H1 (cell line): ENCODE results near the gene MUSTN1. TPM values are rescaled to one million over a fixed set of nuclear protein-coding genes. Genes with fewer than 3 reads are reported as not detected.

Source experiments
- CTCF ChIA-PET: fragments of 300-600 bp; sonication (Branson Sonifier 250); formaldehyde crosslinking; loops from one replicate; lab custom pipeline; 2021; ENCODE audit not compliant: partially characterized antibody; lab: Charles Lee
- POLR2A ChIA-PET: fragments of 300-600 bp; sonication (Branson Sonifier 250); formaldehyde crosslinking; loops from one replicate; lab custom pipeline; 2021; ENCODE audit warnings: inconsistent platforms; ENCODE audit not compliant: partially characterized antibody; lab: Charles Lee
- DNase-seq, 2 experiments: peaks; one replicate each; pipeline versions ENCODE4 v3.0.0 to v3.0.0-alpha.2; 2010 to 2022; ENCODE audit warnings: low spot score in 2 of 2, low read depth in 1 of 2, mixed read lengths in 1 of 2
- FAIRE-seq: peaks from 2 replicates; lab custom pipeline; 2011; peaks lifted over from hg19 to GRCh38; lab: Jason Lieb, UNC
- H2AFZ ChIP-seq: 2 replicates; pipeline ENCODE4 v1.8.1; 2012; ENCODE audit warnings: low read length, inconsistent platforms
- H2AK5ac ChIP-seq: 2 replicates; pipeline ENCODE4 v1.6.1; 2013; ENCODE audit warnings: low read depth, low read length
- H2BK120ac ChIP-seq: replicated peaks from 2 replicates; pipeline ENCODE3; 2013; ENCODE audit warnings: low read depth, low read length, inconsistent platforms
- H2BK12ac ChIP-seq: 2 replicates; pipeline ENCODE4 v1.6.1; 2013; ENCODE audit warnings: low read depth, low read length
- H2BK15ac ChIP-seq: 2 replicates; pipeline ENCODE4 v1.6.1; 2013; ENCODE audit warnings: low read length
- H2BK20ac ChIP-seq: 2 replicates; pipeline ENCODE4 v1.6.1; 2013; ENCODE audit warnings: low read length
- H2BK5ac ChIP-seq: 2 replicates; pipeline ENCODE4 v1.6.1; 2013; ENCODE audit warnings: low read depth, low read length
- H3K14ac ChIP-seq: 2 replicates; pipeline ENCODE4 v1.6.1; 2013; ENCODE audit warnings: inconsistent platforms; ENCODE audit not compliant: insufficient read length
- H3K18ac ChIP-seq: 2 replicates; pipeline ENCODE4 v1.6.1; 2013; ENCODE audit warnings: low read length; ENCODE audit errors: extremely low read depth
- H3K23ac ChIP-seq: 2 replicates; pipeline ENCODE4 v1.6.1; 2013; ENCODE audit warnings: inconsistent platforms; ENCODE audit not compliant: insufficient read length
- H3K23me2 ChIP-seq: 2 replicates; pipeline ENCODE4 v1.6.1; 2013; ENCODE audit warnings: low read depth, low read length
- H3K27ac ChIP-seq: 2 replicates; pipeline ENCODE4 v1.6.1; 2011; ENCODE audit warnings: low read depth, low read length, inconsistent platforms
- H3K27me3 ChIP-seq, 4 experiments: replicated peaks in 1 of 4; 1 replicate in 1 of 4; 2 replicates in 3 of 4; pipeline versions ENCODE4 v1.6.1 to v1.8.1; 2011 to 2013; ENCODE audit warnings: low read length in 3 of 4, mild to moderate bottlenecking in 3 of 4, inconsistent platforms in 2 of 4, mixed read lengths in 2 of 4, moderate library complexity in 1 of 4; ENCODE audit not compliant: control insufficient read depth in 3 of 4, insufficient read depth in 3 of 4; ENCODE audit errors: extremely low read depth in 1 of 4
- H3K36me3 ChIP-seq, 4 experiments: 2 replicates each; pipeline versions ENCODE4 v1.6.1 to v1.8.1; 2011 to 2013; ENCODE audit warnings: mild to moderate bottlenecking in 4 of 4, low read length in 3 of 4, moderate library complexity in 2 of 4, control low read depth in 1 of 4, inconsistent platforms in 1 of 4; ENCODE audit not compliant: insufficient read depth in 4 of 4, control insufficient read depth in 2 of 4
- H3K4ac ChIP-seq: replicated peaks from 2 replicates; pipeline ENCODE3; 2013; ENCODE audit warnings: low read length, low read depth, mixed read lengths, inconsistent platforms; ENCODE audit not compliant: insufficient read length
- H3K4me1 ChIP-seq, 4 experiments: replicated peaks in 1 of 4; 1 replicate in 1 of 4; 2 replicates in 3 of 4; pipeline versions ENCODE4 v1.6.1 to v1.8.1; 2011 to 2013; ENCODE audit warnings: low read length in 3 of 4, inconsistent platforms in 2 of 4, mixed read lengths in 1 of 4; ENCODE audit not compliant: insufficient read depth in 4 of 4, control insufficient read depth in 3 of 4
- H3K4me2 ChIP-seq, 2 experiments: 2 replicates each; pipeline versions ENCODE4 v1.6.1 to v1.8.1; 2011 to 2013; ENCODE audit warnings: low read depth in 2 of 2, low read length in 2 of 2, control low read depth in 1 of 2, inconsistent platforms in 1 of 2, mild to moderate bottlenecking in 1 of 2; ENCODE audit not compliant: insufficient read depth in 1 of 2
- H3K4me3 ChIP-seq, 4 experiments: fragments of 200-600, 300-600 bp in 1 of 4; sonication (generic), shearing (Covaris generic), sonication (Bioruptor Twin) in 1 of 4; 2 replicates each; pipeline versions ENCODE4 v1.5.1 to v1.8.1; 2011 to 2016; ENCODE audit warnings: low read length in 4 of 4, low read depth in 3 of 4, control low read depth in 2 of 4, inconsistent platforms in 2 of 4, mild to moderate bottlenecking in 2 of 4, mixed read lengths in 1 of 4, moderate library complexity in 1 of 4; ENCODE audit not compliant: insufficient read depth in 2 of 4; ENCODE audit errors: extremely low read depth in 1 of 4
- H3K56ac ChIP-seq: replicated peaks from 2 replicates; pipeline ENCODE3; 2013; ENCODE audit warnings: low read depth, mild to moderate bottlenecking, mixed read lengths, low read length, inconsistent platforms; ENCODE audit not compliant: insufficient read length
- H3K79me1 ChIP-seq: 2 replicates; pipeline ENCODE4 v1.6.1; 2013; ENCODE audit warnings: low read depth, low read length, control low read depth
- H3K79me2 ChIP-seq, 2 experiments: 2 replicates each; pipeline versions ENCODE4 v1.6.1 to v1.8.1; 2012 to 2013; ENCODE audit warnings: low read length in 2 of 2, mild to moderate bottlenecking in 2 of 2, inconsistent platforms in 1 of 2; ENCODE audit not compliant: insufficient read depth in 2 of 2, control insufficient read depth in 1 of 2
- H3K9ac ChIP-seq, 4 experiments: replicated peaks in 1 of 4; 1 replicate in 1 of 4; 2 replicates in 3 of 4; pipeline versions ENCODE4 v1.6.1 to v1.8.1; 2011 to 2013; ENCODE audit warnings: low read depth in 3 of 4, low read length in 3 of 4, control low read depth in 2 of 4, mild to moderate bottlenecking in 2 of 4, moderate library complexity in 2 of 4, inconsistent platforms in 1 of 4; ENCODE audit errors: extremely low read depth in 1 of 4
- H3K9me3 ChIP-seq, 2 experiments: 2 replicates each; pipeline versions ENCODE4 v1.6.1 to v1.8.1; 2012 to 2013; ENCODE audit warnings: mild to moderate bottlenecking in 2 of 2, moderate library complexity in 2 of 2, control low read depth in 1 of 2, inconsistent platforms in 1 of 2, low read depth in 1 of 2, low read length in 1 of 2, mixed read lengths in 1 of 2; ENCODE audit not compliant: insufficient read depth in 2 of 2
- H4K20me1 ChIP-seq, 2 experiments: replicated peaks in 1 of 2; 2 replicates each; pipeline versions ENCODE3 to v1.8.1; 2011 to 2013; ENCODE audit warnings: inconsistent platforms in 2 of 2, low read length in 2 of 2, mild to moderate bottlenecking in 1 of 2; ENCODE audit not compliant: insufficient read depth in 2 of 2, control insufficient read depth in 1 of 2
- H4K5ac ChIP-seq: 2 replicates; pipeline ENCODE4 v1.6.1; 2013; ENCODE audit warnings: low read length, low read depth, mixed read lengths, inconsistent platforms; ENCODE audit not compliant: insufficient read length
- H4K8ac ChIP-seq: 2 replicates; pipeline ENCODE4 v1.8.0; 2013; ENCODE audit warnings: mild to moderate bottlenecking, moderate library complexity, low read length, inconsistent platforms; ENCODE audit not compliant: insufficient read depth; ENCODE audit errors: extremely low read depth
- H4K91ac ChIP-seq: replicated peaks from 2 replicates; pipeline ENCODE3; 2013; ENCODE audit warnings: low read length, mixed read lengths, inconsistent platforms; ENCODE audit not compliant: insufficient read length
- ATF3 ChIP-seq: IDR thresholded peaks from 2 replicates; pipeline ENCODE4 v1.6.1; 2011; ENCODE audit warnings: low read depth, mild to moderate bottlenecking, low read length; ENCODE audit not compliant: insufficient read depth
- CTBP2 ChIP-seq: IDR thresholded peaks from 2 replicates; pipeline ENCODE4 v1.7.0; 2011; ENCODE audit warnings: borderline replicate concordance, mild to moderate bottlenecking, moderate library complexity, mixed read lengths, low read length; ENCODE audit not compliant: insufficient read depth, insufficient read length
- NRF1 ChIP-seq: IDR thresholded peaks from 2 replicates; pipeline ENCODE4 v1.6.1; 2011; ENCODE audit warnings: mild to moderate bottlenecking, low read depth, low read length, improper control_type of control experiment
- WGBS, 2 experiments: shearing (Covaris generic) in 1 of 2; methylation state at CpG; one replicate each; pipeline versions ENCODE4 v1.1.6 to v1.1.7; 2013 to 2015; ENCODE audit warnings: low lambda C conversion rate in 2 of 2, mixed read lengths in 2 of 2, inconsistent platforms in 1 of 2, low coverage in 1 of 2, missing lambda C conversion rate in 1 of 2; ENCODE audit not compliant: insufficient replicate concordance in 2 of 2, insufficient coverage in 1 of 2, insufficient read length in 1 of 2; ENCODE audit errors: extremely low coverage in 1 of 2, missing lambda C conversion rate in 1 of 2; 5-methylcytosine and 5-hydroxymethylcytosine counted together
- long read RNA-seq, 2 experiments: library from RNA in 1 of 2; library from capped mRNA in 1 of 2; stranded (forward); transcript quantifications; one replicate each; pipeline ENCODE4 v2.0.0, GENCODE V29; 2021; ENCODE audit warnings: inconsistent platforms in 1 of 2
- polyA minus RNA-seq, 3 experiments: library from RNA; depleted of rRNA, polyadenylated mRNA; stranded (reverse); fragments of >200 nt; gene quantifications; 1 replicate in 2 of 3; 2 replicates in 1 of 3; pipeline ENCODE4 v1.2.3, GENCODE V29; 2011
- polyA plus RNA-seq, 7 experiments: library from polyadenylated mRNA; depleted of rRNA in 3 of 7; stranded (reverse) in 5 of 7; unstranded in 2 of 7; fragments of >200 nt in 5 of 7; fragments of 200-250 nt in 2 of 7; gene quantifications; 1 replicate in 5 of 7; 2 replicates in 1 of 7; 4 replicates in 1 of 7; pipeline versions ENCODE4 v1.2.1 to v1.2.3, GENCODE V29; 2011 to 2013; ENCODE audit warnings: missing spikeins in 2 of 7, mixed read lengths in 2 of 7
- total RNA-seq: library from RNA; stranded (reverse); fragmentation: NEBNext Ultra II Directional; extraction: Animal tissue kit (Norgen Biotek cat#: 25700); gene quantifications from 2 replicates; pipeline ENCODE4 v1.2.1, GENCODE V29; 2021

Gene MUSTN1
- total RNA-seq (0.84 and 2.4 TPM in 2 replicates), polyA plus RNA-seq (2011; rRNA removed) (1.1 and 3.0 TPM in 2 replicates), polyA minus RNA-seq (2011; rRNA and poly(A)+ RNA removed) (0.32 TPM in 1 of 2 replicates, not detected in the other)
- polyA plus RNA-seq (2011; cell fraction: cytosol; rRNA removed): 3.1 TPM
- polyA plus RNA-seq (2011; cell fraction: nucleus; rRNA removed): 22.0 TPM
- polyA plus RNA-seq (2012, experiment 1 of 2): 4.1 to 4.9 TPM (median 4.6 TPM) in 3 of 4 replicates, not detected in the other
- polyA plus RNA-seq (2012, experiment 2 of 2): 0.94 TPM
- 5.8 TPM for polyA plus RNA-seq (2013, experiment 1 of 2)
- polyA plus RNA-seq (2013, experiment 2 of 2): 3.4 TPM
- not detected for polyA minus RNA-seq (2011; cell fraction: cytosol; rRNA and poly(A)+ RNA removed)
- 2.1 TPM for polyA minus RNA-seq (2011; cell fraction: nucleus; rRNA and poly(A)+ RNA removed)
- long read RNA-seq, experiment 1: 0 reads
- long read RNA-seq, experiment 2: 0 reads

- H3K4me3 ChIP-seq: no peak within 1 kb of the TSS
- H2BK20ac ChIP-seq: no peak within 1 kb of the TSS
- peak within 1 kb of the TSS; percentile 21; the same call in 1 of the 2 replicates for H2BK5ac ChIP-seq
- no peak within 1 kb of the TSS for H3K4ac ChIP-seq
- no peak within 1 kb of the TSS for H2AFZ ChIP-seq
- no peaks in the 10 kb centered on the region for H3K9me3 ChIP-seq
- no peaks in the 10 kb centered on the region; a peak in 2 of 8 replicates for H3K36me3 ChIP-seq
- H3K18ac ChIP-seq: no peak within 1 kb of the TSS
- H2AK5ac ChIP-seq: no peak within 1 kb of the TSS
- H3K27ac ChIP-seq: no peak within 1 kb of the TSS
- H3K23me2 ChIP-seq: no peaks in the 10 kb centered on the region
- peaks cover 0 to 5% of the 10 kb centered on the region in 2 experiments for H4K20me1 ChIP-seq
- no peak within 1 kb of the TSS for H4K5ac ChIP-seq
- H3K79me2 ChIP-seq: no peaks in the 10 kb centered on the region
- ChIA-PET POLR2A (interaction anchor here (1.3 kb wide), 1 partner anchor 9 kb away, joined by 3 read pairs; no protein-coding TSS in a partner anchor), CTCF (interaction anchor here (0.7 to 6.5 kb wide), 9 partner anchors 11 to 219 kb away, joined by 3 to 73 read pairs (median 3); no protein-coding TSS in a partner anchor)
- H3K14ac ChIP-seq: no peak within 1 kb of the TSS
- no peaks in the 10 kb centered on the region for H3K27me3 ChIP-seq
- H2BK120ac ChIP-seq: no peak within 1 kb of the TSS
- H3K4me2 ChIP-seq: no peak within 1 kb of the TSS
- no peak within 1 kb of the TSS for H3K23ac ChIP-seq
- H3K4me1 ChIP-seq: peaks cover 0 to 10% (median 2%) of the 10 kb centered on the region in 4 experiments; a peak in 3 of 7 replicates
- DNase-seq (no peak), FAIRE-seq (no peak)
- peak within 1 kb of the TSS; percentile 31; the same call in 1 of the 2 replicates for H4K8ac ChIP-seq
- no peak within 1 kb of the TSS; the same call in 1 of the 2 replicates for H2BK12ac ChIP-seq
- WGBS, 2 experiments: 82% methylated on average over 11 of the region's 11 CpGs; no CpG with 5 or more reads in 1 of the 2 experiments
- H2BK15ac ChIP-seq: no peak within 1 kb of the TSS
- H3K79me1 ChIP-seq: no peaks in the 10 kb centered on the region
- H3K56ac ChIP-seq: no peak within 1 kb of the TSS
- H3K9ac ChIP-seq: 0 out of 7 replicates have a peak within 1 kb of the TSS, but pooled peaks of 1 of the 4 experiments have one; percentile 9
- H4K91ac ChIP-seq: no peak within 1 kb of the TSS
- TF ChIP-seq ATF3 (no peak), NRF1 (no peak), CTBP2 (no peak)
Measured at GRCh38 chr3:52834871-52835501, at the start of gene MUSTN1. Gene MUSTN1 (minus strand): TSS chr3:52835019. CDS start chr3:52834948, 71 bp downstream.
